Heart left ventricle (tissue), 13 donors: Measurements from ENCODE around the gene CDK18.

Source experiments
- POLR2A ChIP-seq, 2 donors: fragments of 450-650 bp; IDR thresholded peaks; one replicate each; pipeline ENCODE4 v1.6.1; 2017; ENCODE audit warnings: antibody characterized with exemption in 2 of 2, mild to moderate bottlenecking in 2 of 2, moderate library complexity in 2 of 2
- TF ChIP-seq, protein P1 (sequence below), 12 donors: fragments of 200-600 bp; sonication (generic) in 4 of 12; IDR thresholded peaks; one replicate each; pipeline versions ENCODE4 v1.5.0 to v1.8.0; 2018 to 2022; ENCODE audit warnings: antibody characterized with exemption in 12 of 12, mild to moderate bottlenecking in 5 of 12
- donor health status: ischemic (EF 13 %, LVEDD 7.1; RV severe dilation, severe dysfunction).
- donor health status: DM: no; HTN: yes; CAD: no.
- donor health status: DM: no; HTN: no; CAD: no.
- donor health status: ischemic (EF 25% LVEDD 6.9; RV normal size, moderate dysfunction).
- donor health status: ischemic (EF 25% LVEDD 5.7; RV mildly dilated, moderate dysfunction).
- donor health status: ischemic (EF 35%, LVEDD 5.7; RV mildly dilated, moderate dysfunction).
- donor health status: nonischemic (EF 11% LVEDD 7.7; RV severe dilation, severe dysfunction).
- donor health status: DM: yes; HTN: yes; CAD: no.
- donor health status: PGD.
- donor health status: ischemic (EF 29% LVEDD 5.4; RV normal size, mild dysfunction).
- donor health status: nonischemic (EF 23%, LVEDD 6.1; RV moderate dilation, normal function).

DNA sequence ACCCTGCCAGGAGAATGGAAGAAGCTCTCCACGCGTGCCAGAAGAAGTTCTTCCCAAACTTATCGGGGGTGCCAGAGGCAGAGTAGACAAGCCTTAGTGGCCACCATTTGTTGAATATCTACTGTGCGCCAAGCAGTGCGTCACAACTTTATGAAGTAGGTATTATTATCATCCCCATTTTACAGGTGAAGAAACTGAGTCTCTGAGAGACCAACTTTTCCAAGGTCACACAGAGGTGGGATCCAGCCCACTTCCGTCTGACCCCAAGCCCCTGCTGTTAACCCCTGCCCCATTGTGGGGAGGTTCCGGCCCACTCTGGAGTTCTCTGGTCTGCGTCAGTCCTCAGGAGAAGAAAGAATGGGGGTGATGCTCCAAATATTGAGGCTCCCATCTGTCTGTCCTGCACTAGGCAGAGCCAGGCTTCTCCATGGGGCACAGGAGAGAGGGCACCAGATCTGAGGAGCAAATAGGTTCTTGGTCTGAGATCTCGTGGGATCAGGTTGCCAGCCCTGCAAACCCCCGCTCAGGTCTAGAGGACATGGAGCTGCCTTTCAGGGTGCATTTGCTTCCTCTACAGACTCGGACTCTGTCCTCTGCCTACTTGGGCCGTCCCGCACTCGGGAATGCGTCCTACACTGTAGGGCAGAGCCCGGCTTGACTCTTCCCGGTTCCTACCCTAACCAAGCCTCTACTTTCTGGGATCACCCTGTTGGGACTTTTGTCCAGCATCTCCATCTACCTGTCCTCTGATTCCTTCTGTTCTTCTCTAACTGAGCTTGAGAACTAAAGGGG, 2.1 kb downstream of the CDK18 start:
- TF ChIP-seq, protein P1, sequence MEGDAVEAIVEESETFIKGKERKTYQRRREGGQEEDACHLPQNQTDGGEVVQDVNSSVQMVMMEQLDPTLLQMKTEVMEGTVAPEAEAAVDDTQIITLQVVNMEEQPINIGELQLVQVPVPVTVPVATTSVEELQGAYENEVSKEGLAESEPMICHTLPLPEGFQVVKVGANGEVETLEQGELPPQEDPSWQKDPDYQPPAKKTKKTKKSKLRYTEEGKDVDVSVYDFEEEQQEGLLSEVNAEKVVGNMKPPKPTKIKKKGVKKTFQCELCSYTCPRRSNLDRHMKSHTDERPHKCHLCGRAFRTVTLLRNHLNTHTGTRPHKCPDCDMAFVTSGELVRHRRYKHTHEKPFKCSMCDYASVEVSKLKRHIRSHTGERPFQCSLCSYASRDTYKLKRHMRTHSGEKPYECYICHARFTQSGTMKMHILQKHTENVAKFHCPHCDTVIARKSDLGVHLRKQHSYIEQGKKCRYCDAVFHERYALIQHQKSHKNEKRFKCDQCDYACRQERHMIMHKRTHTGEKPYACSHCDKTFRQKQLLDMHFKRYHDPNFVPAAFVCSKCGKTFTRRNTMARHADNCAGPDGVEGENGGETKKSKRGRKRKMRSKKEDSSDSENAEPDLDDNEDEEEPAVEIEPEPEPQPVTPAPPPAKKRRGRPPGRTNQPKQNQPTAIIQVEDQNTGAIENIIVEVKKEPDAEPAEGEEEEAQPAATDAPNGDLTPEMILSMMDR (IDR thresholded peaks at IDR 0.05): no peak
- no peak for TF ChIP-seq POLR2A (IDR thresholded peaks at IDR 0.05)
